IMR-90 (cell line): ENCODE measurements around the gene EPHA5. TPM values are rescaled to one million over a fixed set of nuclear protein-coding genes. Genes with fewer than 3 reads are reported as not detected.

Source experiments
- ATAC-seq: fragments of 200-7000 bp; cut with Tn5 transposase; 2 replicates; pipeline ENCODE4 v1.9.1; 2020; ENCODE audit warnings: low read depth, mild to moderate bottlenecking, moderate library complexity
- BruUV-seq: library from RNA; stranded (reverse); fragments of 400-500 nt; replicated peaks from 2 replicates; lab custom pipeline; 2021; lab: Mats Ljungman, UMichigan
- CTCF ChIA-PET: fragments of 300-600 bp; formaldehyde crosslinking; extraction: SDS; loops from one replicate; lab custom pipeline; 2021; ENCODE audit warnings: antibody characterized with exemption; lab: Yijun Ruan, JAX
- POLR2A ChIA-PET: fragments of 300-600 bp; sonication (Branson Sonifier 250); formaldehyde crosslinking; loops from one replicate; lab custom pipeline; 2022; ENCODE audit warnings: antibody characterized with exemption; ENCODE audit not compliant: unreplicated experiment; lab: Charles Lee
- DNase-seq: peaks from one replicate; pipeline ENCODE4 v3.0.0; 2013
- H2AFZ ChIP-seq: replicated peaks from 2 replicates; pipeline ENCODE3; 2013; ENCODE audit warnings: low read length, mild to moderate bottlenecking; ENCODE audit not compliant: poor library complexity
- H2AK5ac ChIP-seq: 2 replicates; pipeline ENCODE4 v1.6.1; 2013; ENCODE audit warnings: low read depth, low read length, inconsistent platforms
- H2AK9ac ChIP-seq: replicated peaks from 2 replicates; pipeline ENCODE3; 2013; ENCODE audit warnings: mild to moderate bottlenecking, low read depth, low read length, moderate library complexity; ENCODE audit not compliant: poor library complexity
- H2BK120ac ChIP-seq: 2 replicates; pipeline ENCODE4 v1.6.1; 2013; ENCODE audit warnings: low read depth, low read length, inconsistent platforms
- H2BK15ac ChIP-seq: 3 replicates; pipeline ENCODE4 v1.6.1; 2013; ENCODE audit warnings: low read depth, low read length, inconsistent platforms
- H2BK20ac ChIP-seq: 2 replicates; pipeline ENCODE4 v1.6.1; 2013; ENCODE audit warnings: low read depth, mild to moderate bottlenecking, inconsistent platforms, low read length, moderate library complexity
- H2BK5ac ChIP-seq: 2 replicates; pipeline ENCODE4 v1.6.1; 2013; ENCODE audit warnings: mild to moderate bottlenecking, low read depth, low read length, inconsistent platforms; ENCODE audit not compliant: poor library complexity, severe bottlenecking
- H3K14ac ChIP-seq: replicated peaks from 2 replicates; pipeline ENCODE4 v1.6.1; 2013; ENCODE audit warnings: low read depth, low read length, inconsistent platforms
- H3K18ac ChIP-seq: 2 replicates; pipeline ENCODE4 v1.6.1; 2013; ENCODE audit warnings: low read depth, low read length, control low read depth
- H3K23ac ChIP-seq: 2 replicates; pipeline ENCODE4 v1.6.1; 2013; ENCODE audit warnings: low read depth, low read length, inconsistent platforms
- H3K27ac ChIP-seq: 2 replicates; pipeline ENCODE4 v1.5.1; 2013; ENCODE audit warnings: mild to moderate bottlenecking, control low read depth, low read length; ENCODE audit not compliant: insufficient read depth
- H3K27me3 ChIP-seq: 2 replicates; pipeline ENCODE4 v1.6.1; 2013; ENCODE audit warnings: low read length; ENCODE audit not compliant: control insufficient read depth, insufficient read depth
- H3K36me3 ChIP-seq: 2 replicates; pipeline ENCODE4 v1.6.1; 2013; ENCODE audit warnings: low read length, mixed read lengths; ENCODE audit not compliant: control insufficient read depth, insufficient read depth
- H3K4ac ChIP-seq: 2 replicates; pipeline ENCODE4 v1.6.1; 2013; ENCODE audit warnings: low read depth, low read length, inconsistent platforms
- H3K4me1 ChIP-seq: 2 replicates; pipeline ENCODE4 v1.6.1; 2013; ENCODE audit warnings: low read length, mixed read lengths; ENCODE audit not compliant: control insufficient read depth, insufficient read depth
- H3K4me2 ChIP-seq: 2 replicates; pipeline ENCODE4 v1.6.1; 2013; ENCODE audit warnings: low read depth, mild to moderate bottlenecking, control low read depth, low read length, moderate library complexity
- H3K4me3 ChIP-seq: 2 replicates; pipeline ENCODE4 v1.5.1; 2013; ENCODE audit warnings: low read depth, mild to moderate bottlenecking, control low read depth, low read length, moderate library complexity; ENCODE audit not compliant: insufficient read depth
- H3K56ac ChIP-seq: 2 replicates; pipeline ENCODE4 v1.6.1; 2013; ENCODE audit warnings: low read length, inconsistent platforms; ENCODE audit not compliant: insufficient read depth; ENCODE audit errors: extremely low read depth
- H3K79me1 ChIP-seq, 2 experiments: 2 replicates each; pipeline ENCODE4 v1.6.1; 2013; ENCODE audit warnings: low read length in 2 of 2, inconsistent platforms in 1 of 2, low read depth in 1 of 2
- H3K9ac ChIP-seq: 2 replicates; pipeline ENCODE4 v1.6.1; 2013; ENCODE audit warnings: low read depth, low read length, control low read depth
- H3K9me1 ChIP-seq: 2 replicates; pipeline ENCODE4 v1.6.1; 2013; ENCODE audit warnings: low read length, inconsistent platforms; ENCODE audit not compliant: insufficient read depth
- H3K9me3 ChIP-seq: 2 replicates; pipeline ENCODE4 v1.6.1; 2013; ENCODE audit warnings: low read length; ENCODE audit not compliant: control insufficient read depth, insufficient read depth
- H4K20me1 ChIP-seq: 2 replicates; pipeline ENCODE4 v1.6.1; 2013; ENCODE audit warnings: low read length, inconsistent platforms; ENCODE audit not compliant: insufficient read depth
- H4K5ac ChIP-seq: 2 replicates; pipeline ENCODE4 v1.6.1; 2013; ENCODE audit warnings: mild to moderate bottlenecking, low read depth, low read length, control low read depth
- H4K8ac ChIP-seq, 2 experiments: 2 replicates each; pipeline ENCODE4 v1.6.1; 2013; ENCODE audit warnings: low read depth in 2 of 2, low read length in 2 of 2, control low read depth in 1 of 2, inconsistent platforms in 1 of 2
- H4K91ac ChIP-seq: 2 replicates; pipeline ENCODE4 v1.6.1; 2013; ENCODE audit warnings: low read depth, low read length, inconsistent platforms; ENCODE audit not compliant: insufficient read depth
- BHLHE40 ChIP-seq: fragments of 150-350 bp; IDR thresholded peaks from 2 replicates; pipeline ENCODE4 v1.6.1; 2016; ENCODE audit warnings: mild to moderate bottlenecking, low read depth, low read length
- CEBPB ChIP-seq: IDR thresholded peaks from 2 replicates; pipeline ENCODE4 v1.6.1; 2012; ENCODE audit warnings: low read depth, low read length, improper control_type of control experiment
- CHD1 ChIP-seq: IDR thresholded peaks from 2 replicates; pipeline ENCODE4 v1.6.1; 2012; ENCODE audit warnings: low read depth, low read length, improper control_type of control experiment
- MAFK ChIP-seq: IDR thresholded peaks from 2 replicates; pipeline ENCODE4 v1.6.1; 2012; ENCODE audit warnings: low read depth, low read length, improper control_type of control experiment
- MXI1 ChIP-seq: IDR thresholded peaks from 2 replicates; pipeline ENCODE4 v1.6.1; 2012; ENCODE audit warnings: low read depth, mild to moderate bottlenecking, low read length, moderate library complexity, borderline replicate concordance
- POLR2A ChIP-seq: IDR thresholded peaks from 2 replicates; pipeline ENCODE4 v1.6.1; 2012; ENCODE audit warnings: mild to moderate bottlenecking, low read depth, low read length
- RAD21 ChIP-seq: IDR thresholded peaks from 2 replicates; pipeline ENCODE4 v1.6.1; 2012; ENCODE audit warnings: low read length, improper control_type of control experiment
- RCOR1 ChIP-seq: IDR thresholded peaks from 2 replicates; pipeline ENCODE4 v1.6.1; 2012; ENCODE audit warnings: mild to moderate bottlenecking, low read length, improper control_type of control experiment; ENCODE audit not compliant: insufficient replicate concordance
- RFX5 ChIP-seq: IDR thresholded peaks from 2 replicates; pipeline ENCODE4 v1.8.0; 2012; ENCODE audit warnings: low read depth, mild to moderate bottlenecking, low read length, moderate library complexity
- SMC3 ChIP-seq: fragments of 150-350 bp; IDR thresholded peaks from 2 replicates; pipeline ENCODE4 v1.6.1; 2016; ENCODE audit warnings: low read depth, mild to moderate bottlenecking, antibody characterized with exemption, low read length, moderate library complexity
- USF2 ChIP-seq: fragments of 150-350 bp; IDR thresholded peaks from 2 replicates; pipeline ENCODE4 v1.6.1; 2017; ENCODE audit warnings: mild to moderate bottlenecking, antibody characterized with exemption, low read length, low read depth
- WGBS, 2 experiments: methylation state at CpG; one replicate each; pipeline versions ENCODE4 v1.1.5 to v1.1.7; 2013; ENCODE audit warnings: missing lambda C conversion rate in 2 of 2; ENCODE audit not compliant: insufficient read length in 1 of 2; ENCODE audit errors: extremely low coverage in 2 of 2; 5-methylcytosine and 5-hydroxymethylcytosine counted together
- dilution Hi-C: fragments of 300-500 bp; cut with HindIII; formaldehyde crosslinking; loops from one replicate; pipeline ENCODE4 v1.14.3; 2018; ENCODE audit warnings: low sequenced_read_pairs; ENCODE audit not compliant: unreplicated experiment
- in situ Hi-C: fragments of 300-500 bp; cut with MboI; formaldehyde crosslinking; loops from 3 replicates; pipeline ENCODE4 v1.14.3; 2019; ENCODE audit warnings: low sequenced_read_pairs, inconsistent platforms, mixed read lengths
- intact Hi-C: fragments of 100-400 bp; cut with micrococcal nuclease; formaldehyde crosslinking; loops from 2 replicates; pipeline ENCODE4 v1.10.0; 2022
- polyA plus RNA-seq, 3 experiments: library from polyadenylated mRNA; depleted of rRNA; stranded (reverse); fragments of >200 nt; gene quantifications; 2 replicates each; pipeline ENCODE4 v1.2.3, GENCODE V29; 2012; ENCODE audit warnings: low replicate concordance in 1 of 3
- total RNA-seq: library from RNA; depleted of rRNA; stranded (reverse); fragments of >200 nt; gene quantifications from 2 replicates; pipeline ENCODE4 v1.2.3, GENCODE V29; 2012
- TF ChIP-seq, protein P1 (sequence below): conservative IDR thresholded peaks from 2 replicates; pipeline ENCODE4 v1.5.1; 2012; ENCODE audit warnings: mild to moderate bottlenecking, low read depth, low read length, improper control_type of control experiment

EPHA5 gene
- total and polyA plus RNA-seq, 2 of the 4 experiments (the other 2 are of a cell fraction) = 0.07 to 0.18 TPM

DNA sequence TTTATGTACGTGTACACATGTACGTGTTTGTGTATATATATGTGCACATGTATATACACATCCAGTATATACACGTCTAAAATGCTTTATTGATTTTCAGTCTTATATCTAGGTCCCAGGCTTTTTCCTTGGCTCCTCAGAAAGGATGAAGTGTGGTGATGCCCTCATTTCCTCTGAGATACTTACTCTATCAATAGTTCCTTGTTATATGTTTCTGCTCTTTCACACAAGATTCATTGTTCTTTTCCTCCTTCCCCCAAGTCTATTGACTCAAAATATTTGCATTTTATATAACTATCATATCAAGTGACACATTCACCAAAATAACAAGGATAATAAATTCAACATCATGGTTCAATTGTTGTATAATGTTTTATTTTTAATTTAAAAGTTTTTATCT, 359.2 kb downstream of the EPHA5 start:
- in situ Hi-C loops = no loop called here
- intact Hi-C loops = no loop called here
- Histone ChIP-seq H3K9me3 (peaks cover 2% of the 10 kb centered on the region; the same call in 1 of the 2 replicates), H3K4ac (no peak overlapping the region), H3K79me1 (no peaks in the 10 kb centered on the region), H4K91ac (no peak overlapping the region), H3K36me3 (no peaks in the 10 kb centered on the region), H3K4me2 (no peak overlapping the region), H3K4me1 (no peaks in the 10 kb centered on the region), H3K27me3 (no peaks in the 10 kb centered on the region), H2BK5ac (no peak overlapping the region), H3K56ac (no peak overlapping the region), H2BK15ac (no peak overlapping the region), H4K5ac (no peak overlapping the region), H2AK5ac (no peak overlapping the region), H2AK9ac (no peak overlapping the region), H2AFZ (no peak overlapping the region), H3K18ac (no peak overlapping the region), H3K9ac (no peak overlapping the region), H3K14ac (no peak overlapping the region), H4K20me1 (no peaks in the 10 kb centered on the region), H2BK120ac (no peak overlapping the region), H2BK20ac (no peak overlapping the region), H3K9me1 (no peaks in the 10 kb centered on the region), H4K8ac (no peak overlapping the region), H3K27ac (no peak overlapping the region), H3K4me3 (no peak overlapping the region), H3K23ac (no peak overlapping the region)
- ATAC-seq (no peak), DNase-seq (no peak)
- ChIA-PET CTCF (no interaction called here), POLR2A (no interaction called here)
- no TSS peak for BruUV-seq
- no CpG with 5 or more reads among the region's 3 CpGs for WGBS, 2 experiments
- dilution Hi-C loops = no loop called here
- TF ChIP-seq RCOR1 = no peak
- no peak for TF ChIP-seq RAD21
- no peak for TF ChIP-seq RFX5
- no peak for TF ChIP-seq CEBPB
- no peak for TF ChIP-seq CHD1
- no peak for TF ChIP-seq USF2
- TF ChIP-seq MXI1 = no peak
- no peak for TF ChIP-seq SMC3
- TF ChIP-seq MAFK = no peak
- no peak for TF ChIP-seq POLR2A
- TF ChIP-seq, protein P1, sequence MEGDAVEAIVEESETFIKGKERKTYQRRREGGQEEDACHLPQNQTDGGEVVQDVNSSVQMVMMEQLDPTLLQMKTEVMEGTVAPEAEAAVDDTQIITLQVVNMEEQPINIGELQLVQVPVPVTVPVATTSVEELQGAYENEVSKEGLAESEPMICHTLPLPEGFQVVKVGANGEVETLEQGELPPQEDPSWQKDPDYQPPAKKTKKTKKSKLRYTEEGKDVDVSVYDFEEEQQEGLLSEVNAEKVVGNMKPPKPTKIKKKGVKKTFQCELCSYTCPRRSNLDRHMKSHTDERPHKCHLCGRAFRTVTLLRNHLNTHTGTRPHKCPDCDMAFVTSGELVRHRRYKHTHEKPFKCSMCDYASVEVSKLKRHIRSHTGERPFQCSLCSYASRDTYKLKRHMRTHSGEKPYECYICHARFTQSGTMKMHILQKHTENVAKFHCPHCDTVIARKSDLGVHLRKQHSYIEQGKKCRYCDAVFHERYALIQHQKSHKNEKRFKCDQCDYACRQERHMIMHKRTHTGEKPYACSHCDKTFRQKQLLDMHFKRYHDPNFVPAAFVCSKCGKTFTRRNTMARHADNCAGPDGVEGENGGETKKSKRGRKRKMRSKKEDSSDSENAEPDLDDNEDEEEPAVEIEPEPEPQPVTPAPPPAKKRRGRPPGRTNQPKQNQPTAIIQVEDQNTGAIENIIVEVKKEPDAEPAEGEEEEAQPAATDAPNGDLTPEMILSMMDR = no peak
- no peak for TF ChIP-seq BHLHE40
